Measurements from ENCODE around the gene CD46. TPM values are rescaled to one million over a fixed set of nuclear protein-coding genes. Genes with fewer than 3 reads are reported as not detected.

CD46 gene
- polyA plus RNA-seq, 1 experiment: 61.7 TPM

GRCh38 chr1:207841293-207841692, 89.4 kb downstream of the CD46 start:
- peaks cover 6% of the 10 kb centered on the region for H3K36me3 ChIP-seq (ENCODE audit: control insufficient read depth, insufficient read depth, low read length)
- ChIA-PET POLR2A (no interaction called here), CTCF (interaction anchor here (0.8 to 20.7 kb wide), 3 partner anchors 12 to 31 kb away, joined by 3 to 332 read pairs (median 15); no protein-coding TSS in a partner anchor)
- no peak overlapping the region for H3K4me3 ChIP-seq (ENCODE audit: low read depth, low read length)
- no peaks in the 10 kb centered on the region for H3K27me3 ChIP-seq (ENCODE audit: control insufficient read depth, insufficient read depth, low read length)
- TF ChIP-seq CTCF (IDR thresholded peaks at IDR 0.05; ENCODE audit: insufficient read depth, low read depth, low read length): no peak
- no peak for DNase-seq (ENCODE audit: low read depth)

- ChIA-PET CTCF (interaction anchor here (0.8 to 2.7 kb wide), 4 partner anchors 9 to 45 kb away, joined by 4 to 15 read pairs (median 6); no protein-coding TSS in a partner anchor), POLR2A (no interaction called here)
- Histone ChIP-seq H3K4me3 (ENCODE audit: low read depth, low read length) (no peak overlapping the region), H3K27me3 (ENCODE audit: control insufficient read depth, insufficient read depth, low read length) (no peaks in the 10 kb centered on the region), H3K36me3 (ENCODE audit: control insufficient read depth, insufficient read depth, low read length) (peaks cover 6% of the 10 kb centered on the region)
- TF ChIP-seq CTCF (IDR thresholded peaks at IDR 0.05; ENCODE audit: insufficient read depth, low read depth, low read length): no peak
- no peak for DNase-seq (ENCODE audit: low read depth)
These were observed 90.0 kb downstream of the CD46 start for GRCh38 chr1:207841901-207842300.

GRCh38 chr1:207842506-207842905, 90.7 kb downstream of the CD46 start:
- no peak for DNase-seq (ENCODE audit: low read depth)
- Histone ChIP-seq H3K36me3 (ENCODE audit: control insufficient read depth, insufficient read depth, low read length) (peaks cover 6% of the 10 kb centered on the region), H3K27me3 (ENCODE audit: control insufficient read depth, insufficient read depth, low read length) (no peaks in the 10 kb centered on the region), H3K4me3 (ENCODE audit: low read depth, low read length) (no peak overlapping the region)
- POLR2A ChIA-PET: interaction anchor here (0.6 kb wide), 1 partner anchor 1569 kb away, joined by 3 read pairs; no protein-coding TSS in a partner anchor
- CTCF ChIA-PET: interaction anchor here (0.8 to 2.7 kb wide), 6 partner anchors 9 to 45 kb away, joined by 3 to 15 read pairs (median 4); no protein-coding TSS in a partner anchor
- no peak for TF ChIP-seq CTCF (IDR thresholded peaks at IDR 0.05; ENCODE audit: insufficient read depth, low read depth, low read length)

- ChIA-PET POLR2A (no interaction called here), CTCF (no interaction called here)
- H3K27me3 ChIP-seq (ENCODE audit: control insufficient read depth, insufficient read depth, low read length): no peaks in the 10 kb centered on the region
- no peak overlapping the region for H3K4me3 ChIP-seq (ENCODE audit: low read depth, low read length)
- H3K36me3 ChIP-seq (ENCODE audit: control insufficient read depth, insufficient read depth, low read length): peaks cover 4% of the 10 kb centered on the region
- no peak for TF ChIP-seq CTCF (IDR thresholded peaks at IDR 0.05; ENCODE audit: insufficient read depth, low read depth, low read length)
- no peak for DNase-seq (ENCODE audit: low read depth)
These were observed 92.5 kb downstream of the CD46 start for GRCh38 chr1:207844371-207844770.

Small RNA genes within 50 kb of the gene (small RNA-seq; reads per million reads assigned to genes)
- gene RNA5SP534 (ENCODE audit: insufficient read length, low read depth, low replicate concordance): not detected

Other genes with a start within 250 kb of the CD46 start
- gene CR1L, start 106.9 kb upstream of the CD46 start, polyA plus RNA-seq (2011; rRNA removed): not detected in 2 replicates
- 0.87 and 1.2 TPM in 2 replicates for gene CD34, start 159.1 kb downstream of the CD46 start, polyA plus RNA-seq (2011; rRNA removed)

All from BJ (cell line).